HG02943 (cell line): ENCODE data around the gene UMPS.

ENCODE experiments used
- ATAC-seq: cut with Tn5 transposase; IDR thresholded peaks from one replicate; pipeline ENCODE4 v1.9.1; 2021; ENCODE audit warnings: mild to moderate bottlenecking, low read depth, moderate library complexity; ENCODE audit not compliant: unreplicated experiment

UMPS gene

GRCh38 chr3:124793054-124793739 lies 62.9 kb downstream of the UMPS start:
- no peak for ATAC-seq

- no peak for ATAC-seq
These were observed 66.2 kb downstream of the UMPS start for GRCh38 chr3:124796477-124796876.

GRCh38 chr3:124797426-124797945 lies 67.2 kb downstream of the UMPS start:
- no peak for ATAC-seq
